Activated CD4-positive, alpha-beta memory T cell treated with anti-CD3 and anti-CD28 coated beads, Interleukin-2, amount 10 ng/mL, durations not matched to agents 7 days and 5 days (primary cell): ENCODE data around the gene GPN3. TPM values are rescaled to one million over a fixed set of nuclear protein-coding genes. Genes with fewer than 3 reads are reported as not detected.

ENCODE experiments used
- CTCF ChIA-PET: fragments of 350-600 bp; sonication (Branson Sonifier 250); formaldehyde crosslinking; loops from one replicate; lab custom pipeline; 2021; ENCODE audit warnings: antibody characterized with exemption, inconsistent platforms; lab: Charles Lee
- POLR2A ChIA-PET: fragments of 350-600 bp; sonication (Branson Sonifier 250); formaldehyde crosslinking; loops from one replicate; lab custom pipeline; 2021; ENCODE audit warnings: antibody characterized with exemption; lab: Charles Lee
- DNase-seq: peaks from one replicate; pipeline ENCODE4 v3.0.0-alpha.2; 2020
- H3K27ac Mint-ChIP-seq: one replicate; pipeline ENCODE4 v1.8.0; 2021; ENCODE audit warnings: mild to moderate bottlenecking, mixed read lengths
- H3K27me3 Mint-ChIP-seq: one replicate; pipeline ENCODE4 v1.8.0; 2021; ENCODE audit warnings: mixed read lengths
- H3K36me3 Mint-ChIP-seq: one replicate; pipeline ENCODE4 v1.8.0; 2021; ENCODE audit warnings: low read depth, mixed read lengths
- H3K4me1 Mint-ChIP-seq: one replicate; pipeline ENCODE4 v1.8.0; 2021; ENCODE audit warnings: mixed read lengths
- H3K4me3 Mint-ChIP-seq: one replicate; pipeline ENCODE4 v1.8.0; 2021; ENCODE audit warnings: mild to moderate bottlenecking, mixed read lengths
- H3K9me3 Mint-ChIP-seq: one replicate; pipeline ENCODE4 v1.8.0; 2021; ENCODE audit warnings: mixed read lengths
- total RNA-seq, 2 experiments: library from RNA; stranded (reverse); gene quantifications; one replicate each; pipeline ENCODE4 v1.2.3, GENCODE V29; 2021

Gene GPN3
- total RNA-seq, result 10 to 100 TPM; 18.9 to 21.6 TPM

GRCh38 chr12:110468214-110469048 is at the start of gene GPN3, which contains the start of gene FAM216A:
Gene GPN3 (minus strand): TSS chr12:110468257. CDS start chr12:110468203, 54 bp downstream.
Gene FAM216A (plus strand): TSS chr12:110468845. CDS start chr12:110468876, 31 bp downstream.
- no peaks in the 10 kb centered on the region for H3K9me3 Mint-ChIP-seq
- DNase-seq, result peak; percentile 98
- POLR2A ChIA-PET, result interaction anchor here (0.7 to 5.2 kb wide), 43 partner anchors 8 to 469 kb away, joined by 3 to 139 read pairs (median 5); partner anchors contain the start of genes ANKRD13A, ARPC3, HVCN1 and IFT81
- CTCF ChIA-PET, result interaction anchor here (0.6 to 5.9 kb wide), 34 partner anchors 10 to 389 kb away, joined by 3 to 81 read pairs (median 5); partner anchors contain the start of genes ARPC3, HVCN1, RAD9B and TCTN1
- peak within 1 kb of the TSS; percentile 95 for H3K27ac Mint-ChIP-seq
- peak within 1 kb of the TSS; percentile 92 for H3K4me3 Mint-ChIP-seq
- no peaks in the 10 kb centered on the region for H3K27me3 Mint-ChIP-seq
- peaks cover 37% of the 10 kb centered on the region for H3K4me1 Mint-ChIP-seq
- H3K36me3 Mint-ChIP-seq, result peaks cover 12% of the 10 kb centered on the region

- Mint-ChIP-seq H3K27ac (no peak overlapping the region), H3K4me1 (peaks cover 11% of the 10 kb centered on the region), H3K4me3 (no peak overlapping the region), H3K27me3 (no peaks in the 10 kb centered on the region), H3K9me3 (no peaks in the 10 kb centered on the region), H3K36me3 (no peaks in the 10 kb centered on the region)
- no peak for DNase-seq
- ChIA-PET CTCF (interaction anchor here (0.6 to 2.9 kb wide), 3 partner anchors 20 to 60 kb away, joined by 3 to 8 read pairs (median 4); no protein-coding TSS in a partner anchor), POLR2A (no interaction called here)
Observed at GRCh38 chr12:110516995-110517394, 48.9 kb upstream of the GPN3 start.

GRCh38 chr12:110514363-110514762 is 46.3 kb upstream of the GPN3 start:
- ChIA-PET CTCF (interaction anchor here (0.9 to 8.1 kb wide), 4 partner anchors 38 to 311 kb away, joined by 4 to 150 read pairs (median 6); no protein-coding TSS in a partner anchor), POLR2A (interaction anchor here (1.1 to 1.6 kb wide), 3 partner anchors 14 to 87 kb away, joined by 3 to 5 read pairs (median 3); no protein-coding TSS in a partner anchor)
- Mint-ChIP-seq H3K27me3 (peaks cover 5% of the 10 kb centered on the region), H3K4me3 (no peak overlapping the region), H3K4me1 (no peaks in the 10 kb centered on the region), H3K27ac (no peak overlapping the region), H3K36me3 (no peaks in the 10 kb centered on the region), H3K9me3 (no peaks in the 10 kb centered on the region)
- DNase-seq, result no peak

- Mint-ChIP-seq H3K9me3 (no peaks in the 10 kb centered on the region), H3K4me1 (no peaks in the 10 kb centered on the region), H3K27me3 (peaks cover 5% of the 10 kb centered on the region), H3K4me3 (no peak overlapping the region), H3K27ac (no peak overlapping the region), H3K36me3 (no peaks in the 10 kb centered on the region)
- ChIA-PET CTCF (interaction anchor here (0.6 to 8.1 kb wide), 19 partner anchors 9 to 360 kb away, joined by 3 to 150 read pairs (median 4); partner anchors contain the start of genes ARPC3 and VPS29), POLR2A (interaction anchor here (1.0 to 1.5 kb wide), 6 partner anchors 13 to 88 kb away, joined by 3 to 7 read pairs (median 3); partner anchors contain the start of genes ARPC3 and FAM216A)
- no peak for DNase-seq
Observed at GRCh38 chr12:110513842-110514241, 45.8 kb upstream of the GPN3 start.

- no peak for DNase-seq
- Mint-ChIP-seq H3K27ac (no peak overlapping the region), H3K27me3 (peaks cover 5% of the 10 kb centered on the region), H3K4me1 (peaks cover 4% of the 10 kb centered on the region), H3K9me3 (no peaks in the 10 kb centered on the region), H3K36me3 (peaks cover 5% of the 10 kb centered on the region), H3K4me3 (no peak overlapping the region)
- ChIA-PET POLR2A (no interaction called here), CTCF (interaction anchor here (0.9 to 9.7 kb wide), 2 partner anchors 39 to 93 kb away, joined by 4 to 51 read pairs; no protein-coding TSS in a partner anchor)
Observed at GRCh38 chr12:110508071-110508586, 40.1 kb upstream of the GPN3 start.

GRCh38 chr12:110505332-110505731 is 37.3 kb upstream of the GPN3 start:
- DNase-seq, result no peak
- Mint-ChIP-seq H3K4me3 (no peak overlapping the region), H3K9me3 (peaks cover 4% of the 10 kb centered on the region), H3K27me3 (no peaks in the 10 kb centered on the region), H3K4me1 (peaks cover 18% of the 10 kb centered on the region), H3K27ac (no peak overlapping the region), H3K36me3 (peaks cover 24% of the 10 kb centered on the region)
- ChIA-PET POLR2A (interaction anchor here (0.9 to 1.3 kb wide), 2 partner anchors 37 to 55 kb away, joined by 3 to 4 read pairs; partner anchors contain the start of genes ARPC3, FAM216A and GPN3), CTCF (interaction anchor here (1.1 to 9.7 kb wide), 2 partner anchors 24 to 96 kb away, joined by 5 to 51 read pairs; no protein-coding TSS in a partner anchor)

GRCh38 chr12:110503432-110503831 is 35.4 kb upstream of the GPN3 start:
- H3K9me3 Mint-ChIP-seq, result peaks cover 4% of the 10 kb centered on the region
- no peak for DNase-seq
- peak overlapping the region; percentile 27 for H3K4me3 Mint-ChIP-seq
- ChIA-PET POLR2A (interaction anchor here (1.0 to 5.6 kb wide), 3 partner anchors 16 to 98 kb away, joined by 3 to 100 read pairs (median 16); partner anchors contain the start of genes FAM216A and GPN3), CTCF (interaction anchor here (1.0 to 9.7 kb wide), 5 partner anchors 10 to 98 kb away, joined by 5 to 62 read pairs (median 9); partner anchors contain the start of genes ARPC3, FAM216A and GPN3)
- H3K36me3 Mint-ChIP-seq, result peaks cover 37% of the 10 kb centered on the region
- peak overlapping the region; percentile 64 for H3K27ac Mint-ChIP-seq
- H3K4me1 Mint-ChIP-seq, result peaks cover 35% of the 10 kb centered on the region
- H3K27me3 Mint-ChIP-seq, result no peaks in the 10 kb centered on the region

GRCh38 chr12:110501752-110502738 is 34.0 kb upstream of the GPN3 start, which contains the start of the genes RAD9B and VPS29:
Gene RAD9B (plus strand): TSS chr12:110502331. CDS start chr12:110502338, 7 bp downstream.
Gene VPS29 (minus strand): TSS chr12:110502111. CDS start chr12:110502051, 60 bp downstream.
- Mint-ChIP-seq H3K9me3 (peaks cover 4% of the 10 kb centered on the region), H3K36me3 (peaks cover 42% of the 10 kb centered on the region), H3K4me1 (peaks cover 40% of the 10 kb centered on the region), H3K4me3 (peak within 1 kb of the TSS; percentile 94), H3K27me3 (no peaks in the 10 kb centered on the region), H3K27ac (peak within 1 kb of the TSS; percentile 93)
- POLR2A ChIA-PET, result interaction anchor here (0.7 to 5.6 kb wide), 29 partner anchors 8 to 290 kb away, joined by 3 to 100 read pairs (median 5); partner anchors contain the start of genes ARPC3, ATP2A2, FAM216A and GPN3
- DNase-seq, result peak; percentile 100
- CTCF ChIA-PET, result interaction anchor here (0.9 to 9.7 kb wide), 7 partner anchors 11 to 222 kb away, joined by 3 to 62 read pairs (median 9); partner anchors contain the start of genes ARPC3, FAM216A and GPN3

GRCh38 chr12:110501399-110501751 is 33.3 kb upstream of the GPN3 start:
- CTCF ChIA-PET, result interaction anchor here (1.0 to 9.7 kb wide), 6 partner anchors 12 to 386 kb away, joined by 4 to 62 read pairs (median 20); partner anchors contain the start of genes ARPC3, FAM216A and GPN3

GRCh38 chr12:110498984-110499706 is 31.1 kb upstream of the GPN3 start:
- H3K36me3 Mint-ChIP-seq, result peaks cover 58% of the 10 kb centered on the region
- DNase-seq, result no peak
- CTCF ChIA-PET, result interaction anchor here (0.9 to 9.7 kb wide), 5 partner anchors 29 to 102 kb away, joined by 3 to 62 read pairs (median 31); partner anchors contain the start of genes ARPC3, FAM216A and GPN3
- H3K4me3 Mint-ChIP-seq, result peak overlapping the region; percentile 25
- POLR2A ChIA-PET, result interaction anchor here (1.3 to 5.6 kb wide), 5 partner anchors 13 to 115 kb away, joined by 4 to 100 read pairs (median 13); partner anchors contain the start of genes ARPC3, FAM216A, GPN3 and TCTN1
- no peaks in the 10 kb centered on the region for H3K27me3 Mint-ChIP-seq
- peaks cover 44% of the 10 kb centered on the region for H3K4me1 Mint-ChIP-seq
- peaks cover 4% of the 10 kb centered on the region for H3K9me3 Mint-ChIP-seq
- peak overlapping the region; percentile 21 for H3K27ac Mint-ChIP-seq

More at GRCh38 chr12:110501399-110501751, 33.3 kb upstream of the GPN3 start:
- POLR2A ChIA-PET, result interaction anchor here (0.7 to 5.6 kb wide), 26 partner anchors 12 to 1184 kb away, joined by 3 to 100 read pairs (median 5); partner anchors contain the start of genes ACAD10, ARPC3, ATP2A2 and BRAP
- Mint-ChIP-seq H3K36me3 (peaks cover 45% of the 10 kb centered on the region), H3K9me3 (peaks cover 4% of the 10 kb centered on the region), H3K4me3 (peak overlapping the region; percentile 94), H3K4me1 (peaks cover 41% of the 10 kb centered on the region), H3K27me3 (no peaks in the 10 kb centered on the region), H3K27ac (peak overlapping the region; percentile 93)
- DNase-seq, result no peak
